Measurements from ENCODE around the gene DAPK1. TPM values are rescaled to one million over a fixed set of nuclear protein-coding genes. Genes with fewer than 3 reads are reported as not detected.

The DAPK1 gene
- polyA plus RNA-seq, 1 donor from 2014 or later, result 45.0 TPM

DNA sequence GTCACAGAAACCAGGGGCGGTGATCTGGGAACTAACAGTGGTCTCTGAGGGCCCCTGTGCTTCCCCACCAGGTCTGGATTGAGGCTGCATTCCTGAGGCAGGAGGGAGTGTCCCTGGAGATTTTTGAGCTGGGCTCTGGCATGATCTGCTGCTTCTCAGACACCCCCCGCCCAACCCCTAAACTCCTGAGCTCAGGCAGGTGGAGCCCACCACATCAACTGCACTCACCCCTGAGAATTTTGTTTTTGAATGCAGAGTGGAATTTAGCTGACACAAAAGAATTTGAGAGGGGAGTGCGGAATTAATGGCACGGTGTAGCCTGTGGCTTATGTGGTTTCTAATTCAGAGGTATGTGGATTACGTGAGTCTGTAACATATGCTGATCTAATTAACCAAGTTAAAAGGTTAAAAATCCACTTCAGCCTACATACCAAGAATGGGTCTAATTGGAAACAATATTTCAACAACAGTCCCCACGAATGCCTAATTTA is 204.3 kb downstream of the DAPK1 start:
- TF ChIP-seq, protein P1, sequence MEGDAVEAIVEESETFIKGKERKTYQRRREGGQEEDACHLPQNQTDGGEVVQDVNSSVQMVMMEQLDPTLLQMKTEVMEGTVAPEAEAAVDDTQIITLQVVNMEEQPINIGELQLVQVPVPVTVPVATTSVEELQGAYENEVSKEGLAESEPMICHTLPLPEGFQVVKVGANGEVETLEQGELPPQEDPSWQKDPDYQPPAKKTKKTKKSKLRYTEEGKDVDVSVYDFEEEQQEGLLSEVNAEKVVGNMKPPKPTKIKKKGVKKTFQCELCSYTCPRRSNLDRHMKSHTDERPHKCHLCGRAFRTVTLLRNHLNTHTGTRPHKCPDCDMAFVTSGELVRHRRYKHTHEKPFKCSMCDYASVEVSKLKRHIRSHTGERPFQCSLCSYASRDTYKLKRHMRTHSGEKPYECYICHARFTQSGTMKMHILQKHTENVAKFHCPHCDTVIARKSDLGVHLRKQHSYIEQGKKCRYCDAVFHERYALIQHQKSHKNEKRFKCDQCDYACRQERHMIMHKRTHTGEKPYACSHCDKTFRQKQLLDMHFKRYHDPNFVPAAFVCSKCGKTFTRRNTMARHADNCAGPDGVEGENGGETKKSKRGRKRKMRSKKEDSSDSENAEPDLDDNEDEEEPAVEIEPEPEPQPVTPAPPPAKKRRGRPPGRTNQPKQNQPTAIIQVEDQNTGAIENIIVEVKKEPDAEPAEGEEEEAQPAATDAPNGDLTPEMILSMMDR (IDR thresholded peaks at IDR 0.05; ENCODE audit: poor library complexity, severe bottlenecking), result no peak
- TF ChIP-seq EZH2 (IDR thresholded peaks at IDR 0.05; ENCODE audit: borderline replicate concordance, insufficient read depth, low read length, poor library complexity, severe bottlenecking), result no peak
- TF ChIP-seq MXI1 (conservative IDR thresholded peaks at IDR 0.05; ENCODE audit: poor library complexity, severe bottlenecking), result no peak
- no peak for TF ChIP-seq EP300 (conservative IDR thresholded peaks at IDR 0.05; ENCODE audit: poor library complexity, severe bottlenecking)
- TF ChIP-seq RAD21 (conservative IDR thresholded peaks at IDR 0.05), result no peak
- TF ChIP-seq, protein P2, sequence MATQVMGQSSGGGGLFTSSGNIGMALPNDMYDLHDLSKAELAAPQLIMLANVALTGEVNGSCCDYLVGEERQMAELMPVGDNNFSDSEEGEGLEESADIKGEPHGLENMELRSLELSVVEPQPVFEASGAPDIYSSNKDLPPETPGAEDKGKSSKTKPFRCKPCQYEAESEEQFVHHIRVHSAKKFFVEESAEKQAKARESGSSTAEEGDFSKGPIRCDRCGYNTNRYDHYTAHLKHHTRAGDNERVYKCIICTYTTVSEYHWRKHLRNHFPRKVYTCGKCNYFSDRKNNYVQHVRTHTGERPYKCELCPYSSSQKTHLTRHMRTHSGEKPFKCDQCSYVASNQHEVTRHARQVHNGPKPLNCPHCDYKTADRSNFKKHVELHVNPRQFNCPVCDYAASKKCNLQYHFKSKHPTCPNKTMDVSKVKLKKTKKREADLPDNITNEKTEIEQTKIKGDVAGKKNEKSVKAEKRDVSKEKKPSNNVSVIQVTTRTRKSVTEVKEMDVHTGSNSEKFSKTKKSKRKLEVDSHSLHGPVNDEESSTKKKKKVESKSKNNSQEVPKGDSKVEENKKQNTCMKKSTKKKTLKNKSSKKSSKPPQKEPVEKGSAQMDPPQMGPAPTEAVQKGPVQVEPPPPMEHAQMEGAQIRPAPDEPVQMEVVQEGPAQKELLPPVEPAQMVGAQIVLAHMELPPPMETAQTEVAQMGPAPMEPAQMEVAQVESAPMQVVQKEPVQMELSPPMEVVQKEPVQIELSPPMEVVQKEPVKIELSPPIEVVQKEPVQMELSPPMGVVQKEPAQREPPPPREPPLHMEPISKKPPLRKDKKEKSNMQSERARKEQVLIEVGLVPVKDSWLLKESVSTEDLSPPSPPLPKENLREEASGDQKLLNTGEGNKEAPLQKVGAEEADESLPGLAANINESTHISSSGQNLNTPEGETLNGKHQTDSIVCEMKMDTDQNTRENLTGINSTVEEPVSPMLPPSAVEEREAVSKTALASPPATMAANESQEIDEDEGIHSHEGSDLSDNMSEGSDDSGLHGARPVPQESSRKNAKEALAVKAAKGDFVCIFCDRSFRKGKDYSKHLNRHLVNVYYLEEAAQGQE (IDR thresholded peaks at IDR 0.05; ENCODE audit: borderline replicate concordance), result no peak
- TF ChIP-seq SMC3 (conservative IDR thresholded peaks at IDR 0.05; ENCODE audit: poor library complexity), result no peak
- no peak for TF ChIP-seq POLR2AphosphoS5 (IDR thresholded peaks at IDR 0.05)
- TF ChIP-seq TAF1 (IDR thresholded peaks at IDR 0.05; ENCODE audit: low read depth), result no peak
- Histone ChIP-seq H3K9me2 (ENCODE audit: insufficient read depth, low read length) (no peaks in the 10 kb centered on the region), H3K27me3 (ENCODE audit: insufficient read depth, low read depth, low read length) (no peaks in the 10 kb centered on the region), H3K79me2 (replicated peaks; ENCODE audit: insufficient read depth, low read length) (no peaks in the 10 kb centered on the region), H3K27ac (ENCODE audit: low read length) (no peak overlapping the region), H3K36me3 (ENCODE audit: insufficient read depth, low read length) (peaks cover 11% of the 10 kb centered on the region), H3F3A (ENCODE audit: insufficient read depth, low read length, poor library complexity, severe bottlenecking) (no peaks in the 10 kb centered on the region), H3K9me3 (ENCODE audit: low read length) (no peaks in the 10 kb centered on the region), H3K4me2 (ENCODE audit: low read length) (no peak overlapping the region), H2AFZ (ENCODE audit: low read depth, low read length) (no peak overlapping the region), H4K20me1 (ENCODE audit: insufficient read depth) (no peaks in the 10 kb centered on the region), H3K9ac (ENCODE audit: low read length) (no peak overlapping the region), H3K4me3 (ENCODE audit: low read length) (no peak overlapping the region)

DNA sequence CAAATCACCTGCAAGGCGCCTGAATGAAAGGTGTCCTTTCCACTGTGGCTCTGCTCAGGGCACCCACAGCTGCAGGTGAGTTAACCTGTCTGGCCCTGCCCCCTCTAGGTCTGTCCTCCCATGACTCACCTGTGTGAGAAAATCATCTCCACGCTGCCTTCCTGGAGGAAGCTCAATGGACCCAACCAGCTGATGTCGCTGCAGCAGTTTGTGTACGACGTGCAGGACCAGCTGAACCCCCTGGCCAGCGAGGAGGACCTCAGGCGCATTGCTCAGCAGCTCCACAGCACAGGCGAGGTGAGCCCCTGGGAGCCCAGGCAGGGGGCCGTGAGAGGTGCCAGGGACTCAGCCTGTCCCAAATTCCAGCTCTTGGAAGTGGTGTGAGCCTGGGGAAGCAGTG is 205.3 kb downstream of the DAPK1 start:
- no peaks in the 10 kb centered on the region for H3F3A ChIP-seq (ENCODE audit: insufficient read depth, low read length, poor library complexity, severe bottlenecking)
- no peaks in the 10 kb centered on the region for H3K9me3 ChIP-seq (ENCODE audit: low read length)
- H3K4me3 ChIP-seq (ENCODE audit: low read length), result no peak overlapping the region
- H3K9me2 ChIP-seq (ENCODE audit: insufficient read depth, low read length), result no peaks in the 10 kb centered on the region
- H2AFZ ChIP-seq (ENCODE audit: low read depth, low read length), result no peak overlapping the region
- TF ChIP-seq MXI1 (conservative IDR thresholded peaks at IDR 0.05; ENCODE audit: poor library complexity, severe bottlenecking), result no peak
- no peaks in the 10 kb centered on the region for H3K79me2 ChIP-seq (replicated peaks; ENCODE audit: insufficient read depth, low read length)
- H3K27ac ChIP-seq (ENCODE audit: low read length), result no peak overlapping the region
- H3K27me3 ChIP-seq (ENCODE audit: insufficient read depth, low read depth, low read length), result no peaks in the 10 kb centered on the region
- no peak overlapping the region for H3K9ac ChIP-seq (ENCODE audit: low read length)
- H3K36me3 ChIP-seq (ENCODE audit: insufficient read depth, low read length), result peaks cover 8% of the 10 kb centered on the region
- H3K4me2 ChIP-seq (ENCODE audit: low read length), result no peak overlapping the region
- H4K20me1 ChIP-seq (ENCODE audit: insufficient read depth), result no peaks in the 10 kb centered on the region
